ENCODE measurements around the gene LIN54.

DNA sequence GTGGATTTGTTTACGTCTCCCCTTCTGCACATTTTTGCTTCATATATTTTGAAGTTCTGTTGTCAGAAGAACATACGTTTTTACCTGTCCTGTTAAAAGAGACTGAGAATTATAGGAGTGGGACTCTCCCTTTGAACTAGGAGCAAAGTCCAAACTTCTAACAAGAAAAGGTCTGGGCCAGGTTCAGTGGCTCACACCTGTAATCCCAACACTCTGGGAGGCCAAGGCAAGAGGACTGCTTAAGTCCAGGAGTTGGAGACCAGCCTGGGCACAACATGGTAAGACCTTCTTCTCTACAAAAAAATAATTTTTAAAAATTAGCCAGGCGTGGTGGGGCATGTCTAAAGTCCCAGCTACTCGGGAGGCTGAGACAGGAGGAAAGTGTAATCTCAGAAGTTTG is 15.8 kb downstream of the LIN54 start:
- TF ChIP-seq, protein P1, sequence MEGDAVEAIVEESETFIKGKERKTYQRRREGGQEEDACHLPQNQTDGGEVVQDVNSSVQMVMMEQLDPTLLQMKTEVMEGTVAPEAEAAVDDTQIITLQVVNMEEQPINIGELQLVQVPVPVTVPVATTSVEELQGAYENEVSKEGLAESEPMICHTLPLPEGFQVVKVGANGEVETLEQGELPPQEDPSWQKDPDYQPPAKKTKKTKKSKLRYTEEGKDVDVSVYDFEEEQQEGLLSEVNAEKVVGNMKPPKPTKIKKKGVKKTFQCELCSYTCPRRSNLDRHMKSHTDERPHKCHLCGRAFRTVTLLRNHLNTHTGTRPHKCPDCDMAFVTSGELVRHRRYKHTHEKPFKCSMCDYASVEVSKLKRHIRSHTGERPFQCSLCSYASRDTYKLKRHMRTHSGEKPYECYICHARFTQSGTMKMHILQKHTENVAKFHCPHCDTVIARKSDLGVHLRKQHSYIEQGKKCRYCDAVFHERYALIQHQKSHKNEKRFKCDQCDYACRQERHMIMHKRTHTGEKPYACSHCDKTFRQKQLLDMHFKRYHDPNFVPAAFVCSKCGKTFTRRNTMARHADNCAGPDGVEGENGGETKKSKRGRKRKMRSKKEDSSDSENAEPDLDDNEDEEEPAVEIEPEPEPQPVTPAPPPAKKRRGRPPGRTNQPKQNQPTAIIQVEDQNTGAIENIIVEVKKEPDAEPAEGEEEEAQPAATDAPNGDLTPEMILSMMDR (optimal IDR thresholded peaks at IDR 0.05 in 1 of 3, IDR thresholded peaks at IDR 0.05 in 1 of 3, conservative IDR thresholded peaks at IDR 0.05 in 1 of 3; ENCODE audit: extremely low read depth in 1 of 3, insufficient read depth in 2 of 3, low read length in 3 of 3), result no peak
- TF ChIP-seq EZH2 (IDR thresholded peaks at IDR 0.05; ENCODE audit: low read length), result no peak
